Measurements from ENCODE around the gene MANEAL. TPM values are rescaled to one million over a fixed set of nuclear protein-coding genes. Genes with fewer than 3 reads are reported as not detected.
"Not testable (repeated sequence)": the region's sequence is repeated elsewhere in the genome, so short reads cannot be mapped to it uniquely, and the experiment has no call there.

MANEAL gene
- total RNA-seq, 2 donors from 2014 or later, result 7.0 to 7.6 TPM

- ATAC-seq; DNase-seq; intact Hi-C loops (cut with DNase I, micrococcal nuclease): not testable (repeated sequence)
Measured at GRCh38 chr1:37771440-37771839, 22.2 kb upstream of the MANEAL start.

DNA sequence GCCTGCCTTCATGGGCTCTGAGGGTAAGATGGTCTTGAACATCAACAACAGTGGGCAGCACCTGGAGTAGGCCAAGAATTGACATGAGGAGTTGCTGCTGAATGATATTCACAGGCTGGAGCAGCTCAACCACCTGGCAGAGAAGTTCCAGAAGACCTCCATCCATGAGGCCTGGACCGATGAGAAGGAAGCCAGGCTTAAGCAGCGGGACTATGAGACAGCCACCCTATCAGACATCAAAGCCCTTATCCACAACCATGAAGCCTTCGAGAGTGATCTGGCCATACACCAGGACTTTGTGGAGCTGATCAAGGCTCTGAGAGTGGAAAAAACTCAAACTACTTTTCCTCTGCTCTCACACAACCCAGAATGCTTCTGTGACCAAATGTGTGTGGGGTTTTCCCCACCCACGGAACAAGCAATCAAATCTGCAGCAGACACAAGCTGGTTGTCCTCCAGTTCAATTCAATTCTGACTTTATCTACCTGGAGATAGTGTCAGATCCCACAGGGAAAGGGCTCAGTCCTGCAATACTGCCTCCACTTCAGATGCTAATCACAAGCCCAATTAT lies 16.6 kb upstream of the MANEAL start:
- DNase-seq, result no peak
- intact Hi-C loops (cut with DNase I, micrococcal nuclease), result no loop called here
- ATAC-seq, result no peak

GRCh38 chr1:37778654-37779053 lies 15.0 kb upstream of the MANEAL start:
- ATAC-seq (no peak), DNase-seq (no peak)
- intact Hi-C loops (cut with DNase I, micrococcal nuclease), result no loop called here

DNA sequence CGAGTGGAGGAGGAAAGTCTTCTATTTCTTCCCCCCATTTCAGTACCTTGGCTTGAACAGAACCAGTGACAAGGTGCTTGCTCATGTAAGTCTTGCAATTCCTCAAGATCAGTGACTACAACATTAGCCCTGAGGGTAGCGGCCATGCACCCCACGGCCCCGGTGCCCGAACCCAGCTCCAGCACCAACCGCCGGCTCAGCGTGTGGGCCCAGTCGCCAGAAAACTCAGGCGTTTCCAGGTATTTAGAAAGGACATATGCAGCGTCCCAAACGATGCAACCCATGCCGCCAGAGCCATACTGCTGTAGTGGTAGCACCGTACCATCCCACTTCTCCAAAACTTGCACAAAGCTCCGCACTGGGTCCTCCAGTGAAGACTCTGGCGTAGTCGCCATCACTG lies 11.2 kb upstream of the MANEAL start:
- ATAC-seq, result no peak
- DNase-seq, result no peak
- intact Hi-C loops (cut with DNase I, micrococcal nuclease), result no loop called here

- ATAC-seq (no peak), DNase-seq (peak in 1 of 2 donors; percentile 21)
- intact Hi-C loops (cut with DNase I, micrococcal nuclease), result no loop called here
Measured at GRCh38 chr1:37792943-37793686, 532 bp upstream of the MANEAL start.

GRCh38 chr1:37794372-37795339 lies 1.0 kb downstream of the MANEAL start:
- DNase-seq, result peak in 1 of 2 donors; percentile 24
- peak; percentile 19 for ATAC-seq
- intact Hi-C loops (cut with DNase I, micrococcal nuclease), result no loop called here

DNA sequence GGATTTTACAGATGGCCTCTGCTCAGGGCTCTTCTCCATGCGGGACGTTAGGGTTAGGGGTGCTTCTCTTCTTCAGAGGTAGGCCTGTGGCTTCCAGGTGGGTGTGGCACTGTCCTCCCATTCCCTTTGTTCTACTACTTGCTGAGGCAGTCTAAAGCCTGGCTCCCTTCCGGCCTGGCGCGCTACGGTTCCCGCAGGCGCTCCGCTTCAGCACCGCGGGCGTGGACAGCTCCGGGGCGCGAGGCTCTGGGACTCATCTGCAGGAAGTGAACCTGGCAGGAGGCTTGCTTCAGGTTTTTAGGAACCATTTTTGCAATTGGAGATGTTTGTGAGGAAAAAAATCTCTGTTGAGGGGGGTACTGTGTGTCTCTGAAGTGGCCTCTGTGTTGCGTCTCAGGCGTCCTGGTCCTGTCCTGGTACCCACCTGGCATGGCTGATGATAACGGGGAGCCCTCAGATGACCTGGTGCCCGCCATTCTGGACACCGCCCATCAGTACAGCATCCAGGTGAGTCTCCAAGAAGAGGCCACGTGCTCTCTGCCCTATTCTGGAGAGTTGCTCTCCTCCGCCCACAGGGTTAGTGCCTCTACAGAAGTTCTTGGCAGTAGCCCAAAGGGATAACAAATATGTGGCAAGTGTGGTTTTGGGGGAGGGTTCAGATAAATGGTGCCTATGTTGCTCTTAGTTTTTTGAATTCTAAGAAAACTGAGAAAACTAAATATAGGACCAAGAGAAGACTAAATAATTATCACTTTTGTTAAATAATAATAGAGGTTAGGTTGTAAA lies 1.9 kb downstream of the MANEAL start:
- DNase-seq (peak; percentile 52 to 76), ATAC-seq (peak; percentile 73)
- intact Hi-C loops (cut with DNase I, micrococcal nuclease), result no loop called here

DNA sequence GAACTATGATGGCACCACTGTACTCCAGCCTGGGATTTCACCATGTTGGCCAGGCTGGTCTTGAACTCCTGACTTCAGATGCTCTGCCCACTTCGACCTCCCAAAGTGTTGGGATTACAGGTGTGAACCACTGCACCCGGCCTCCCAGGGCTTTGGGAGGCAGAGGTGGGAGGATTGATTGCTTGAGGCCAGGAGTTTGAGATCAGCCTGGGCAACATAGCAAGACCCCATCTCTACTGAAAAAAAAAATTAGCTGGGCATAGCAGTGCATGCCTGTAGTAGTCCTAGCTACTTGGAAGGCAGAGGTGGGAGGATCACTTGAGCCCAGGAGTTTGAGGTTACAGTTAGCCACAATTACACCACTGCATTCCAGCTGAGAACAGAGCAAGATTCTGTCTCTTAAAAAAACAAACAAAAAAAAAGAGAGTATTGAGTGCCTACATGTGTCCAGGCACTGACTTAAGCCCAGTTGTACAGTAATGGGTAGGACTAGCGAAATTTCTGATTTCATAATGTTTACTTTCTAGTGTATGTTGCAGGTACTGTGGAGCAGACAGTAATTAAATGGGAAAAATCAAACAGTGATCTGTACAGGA lies 4.2 kb downstream of the MANEAL start:
- no peak for ATAC-seq

GRCh38 chr1:37802439-37802838 lies 8.8 kb downstream of the MANEAL start:
- ATAC-seq (no peak), DNase-seq (no peak)
- intact Hi-C loops (cut with DNase I, micrococcal nuclease), result loop anchor here in 1 of 2 donors (5.0 kb wide), 1 partner anchor 105 kb away; no protein-coding TSS in a partner anchor

More for the DNA sequence above, 4.2 kb downstream of the MANEAL start:
- no peak for DNase-seq
- intact Hi-C loops (cut with DNase I, micrococcal nuclease), result no loop called here

- DNase-seq (peak in 1 of 2 donors; percentile 24), ATAC-seq (no peak)
- intact Hi-C loops (cut with DNase I, micrococcal nuclease), result no loop called here
Measured at GRCh38 chr1:37807220-37807554, 13.5 kb downstream of the MANEAL start.

DNA sequence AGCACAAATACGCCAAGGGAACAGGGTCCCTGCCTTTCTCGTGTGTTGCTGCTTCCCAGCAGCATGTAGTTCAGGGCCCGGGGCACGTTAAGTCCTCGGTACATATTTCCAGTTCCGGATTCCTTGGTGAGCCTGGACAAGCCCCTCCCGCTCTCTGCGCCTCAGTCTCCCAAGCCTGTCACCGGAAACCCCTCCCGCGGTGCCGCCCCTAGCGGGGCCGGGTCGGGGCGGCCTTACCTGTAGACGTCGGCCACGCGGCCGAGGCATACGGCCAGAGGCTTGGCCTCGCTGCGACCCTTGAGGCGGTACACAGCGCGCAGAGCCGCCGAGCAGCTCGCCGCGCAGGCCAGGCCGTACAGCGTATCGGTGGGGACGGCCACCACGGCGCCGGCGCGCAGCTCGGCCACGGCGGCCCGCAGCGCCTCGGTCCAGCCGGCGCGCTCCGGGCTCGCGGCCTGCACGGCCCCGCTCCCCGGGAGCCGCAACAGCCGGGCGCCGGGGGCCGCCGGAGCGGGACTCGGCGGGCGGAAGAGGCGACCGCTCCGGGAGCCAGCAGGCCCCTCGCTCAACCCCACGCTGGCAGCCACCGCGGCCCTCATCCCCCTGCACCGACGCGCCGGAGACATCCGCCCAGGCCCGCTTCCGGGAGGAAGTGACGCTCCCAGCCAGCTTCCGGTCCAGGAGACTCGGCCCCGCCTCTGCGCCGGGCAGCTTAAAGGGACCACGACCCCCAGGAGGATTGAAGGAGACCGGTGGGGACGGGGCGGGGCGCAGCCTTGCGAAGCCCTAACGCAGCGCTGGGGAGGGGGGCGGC lies 14.1 kb downstream of the MANEAL start, which contains the start of the genes C1orf122 and YRDC:
C1orf122 (plus strand) TSS at position 236 of the 814 bp plus-strand sequence. CDS start 615 bp downstream, outside the sequence.
YRDC (minus strand) TSS at position 654 of the 814 bp plus-strand sequence; CDS start at position 626, 28 bp downstream.
- ATAC-seq (peak; percentile 90), DNase-seq (peak; percentile 96 to 98)
- intact Hi-C loops (cut with DNase I, micrococcal nuclease), result no loop called here

DNA sequence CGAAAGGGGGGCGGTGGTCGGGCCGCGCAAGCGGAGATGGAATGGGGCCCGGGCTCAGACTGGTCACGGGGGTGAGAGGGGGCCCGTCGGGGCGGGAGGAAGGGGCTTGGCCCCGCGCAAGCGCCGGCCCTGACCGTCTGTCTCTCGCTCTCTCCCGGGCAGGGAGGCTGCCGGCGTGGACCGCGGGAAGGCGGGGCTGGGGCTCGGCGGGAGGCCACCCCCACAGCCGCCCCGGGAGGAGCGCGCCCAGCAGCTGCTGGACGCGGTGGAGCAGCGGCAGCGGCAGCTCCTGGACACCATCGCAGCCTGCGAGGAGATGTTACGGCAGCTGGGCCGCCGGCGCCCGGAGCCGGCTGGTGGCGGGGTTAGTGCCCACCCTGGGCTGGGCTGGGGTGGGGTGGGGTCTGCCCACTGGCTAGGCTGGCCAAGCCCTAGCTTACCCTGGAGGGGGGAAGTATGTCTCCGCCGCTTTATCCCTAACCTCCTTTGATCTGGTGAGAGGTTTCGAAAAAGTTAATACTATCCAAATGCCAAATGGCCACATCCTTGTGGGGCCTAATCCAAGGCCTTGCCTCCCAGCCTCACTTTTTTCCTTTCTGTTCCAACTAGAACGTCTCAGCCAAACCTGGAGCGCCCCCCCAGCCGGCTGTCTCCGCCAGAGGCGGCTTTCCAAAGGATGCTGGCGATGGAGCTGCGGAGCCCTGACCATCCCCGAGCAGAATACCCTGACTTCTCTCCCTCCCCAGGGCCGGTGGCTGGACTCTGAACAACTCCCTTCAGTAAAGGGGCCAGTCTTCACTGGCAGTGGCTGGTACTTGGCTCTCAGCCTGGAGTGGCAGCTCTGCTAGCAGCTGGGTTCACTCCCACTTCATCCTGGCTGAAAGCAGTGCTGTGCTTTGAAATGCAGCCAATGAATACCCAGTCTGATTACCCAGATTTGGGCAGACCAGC lies 15.0 kb downstream of the MANEAL start:
- intact Hi-C loops (cut with DNase I, micrococcal nuclease), result no loop called here
- ATAC-seq (peak; percentile 82), DNase-seq (peak; percentile 55 to 73)

DNA sequence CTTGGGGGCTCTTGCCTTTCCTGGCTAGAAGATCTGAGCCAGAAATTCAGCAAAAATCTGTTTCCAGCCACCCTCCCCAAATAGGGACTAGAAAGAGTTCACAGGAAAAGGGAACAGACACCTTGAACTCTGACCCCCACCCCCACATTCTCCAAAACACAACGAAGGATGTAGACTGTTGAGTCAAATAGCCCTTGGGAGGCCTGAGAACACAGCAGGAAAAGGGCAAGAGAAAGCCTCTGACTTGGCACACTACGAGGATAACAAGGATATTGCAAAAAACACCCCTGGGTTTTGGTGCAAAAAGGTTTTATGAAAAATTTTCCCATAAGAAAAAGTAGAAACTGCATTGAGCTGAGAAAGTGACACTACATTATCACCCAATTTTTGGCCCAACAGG lies 16.3 kb downstream of the MANEAL start:
- ATAC-seq, result no peak
- intact Hi-C loops (cut with DNase I, micrococcal nuclease), result no loop called here
- DNase-seq, result no peak

- intact Hi-C loops (cut with DNase I, micrococcal nuclease), result no loop called here
- DNase-seq (peak; percentile 60 to 63), ATAC-seq (peak; percentile 36)
Measured at GRCh38 chr1:37811027-37811655, 17.5 kb downstream of the MANEAL start.

DNA sequence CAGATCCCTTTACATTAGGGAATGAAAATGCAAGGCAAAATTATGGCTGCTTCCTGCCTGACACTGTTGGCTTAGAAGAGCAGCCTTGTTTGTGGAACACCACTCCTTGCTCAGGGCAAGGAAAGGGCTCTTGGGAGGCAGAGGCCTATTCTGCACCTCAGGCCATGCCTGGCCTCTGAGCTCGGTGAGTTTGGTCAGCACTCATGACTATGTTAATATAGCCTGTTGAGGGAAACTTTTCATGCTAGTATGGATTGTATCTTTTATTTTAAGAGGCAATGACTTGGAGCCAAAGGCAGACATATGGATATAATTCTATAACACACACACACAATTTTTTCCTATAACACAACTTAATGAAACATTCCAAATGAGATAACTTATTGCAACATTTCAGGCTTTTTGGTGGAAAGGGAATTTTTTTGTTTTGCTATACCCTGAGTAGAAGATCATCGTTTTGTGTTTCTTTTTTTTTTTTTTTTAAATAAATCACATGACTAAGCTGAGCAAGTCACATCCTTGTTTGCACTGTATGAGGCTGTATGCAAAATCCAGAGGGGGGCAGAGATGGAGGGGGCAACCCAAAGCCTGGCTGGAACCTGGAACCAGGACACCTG lies 20.0 kb downstream of the MANEAL start:
- ATAC-seq, result no peak

More for the DNA sequence above, 20.0 kb downstream of the MANEAL start:
- intact Hi-C loops (cut with DNase I, micrococcal nuclease), result no loop called here
- no peak for DNase-seq
